Activated effector memory CD4-positive, alpha-beta T cell treated with anti-CD3 and anti-CD28 coated beads, Interleukin-2, amount 50 U/mL, for 16 hours (primary cell): ENCODE data around the gene BRD8.

Experiments
- DNase-seq: peaks from one replicate; pipeline ENCODE4 v3.0.0-alpha.2; 2020

The BRD8 gene

DNA sequence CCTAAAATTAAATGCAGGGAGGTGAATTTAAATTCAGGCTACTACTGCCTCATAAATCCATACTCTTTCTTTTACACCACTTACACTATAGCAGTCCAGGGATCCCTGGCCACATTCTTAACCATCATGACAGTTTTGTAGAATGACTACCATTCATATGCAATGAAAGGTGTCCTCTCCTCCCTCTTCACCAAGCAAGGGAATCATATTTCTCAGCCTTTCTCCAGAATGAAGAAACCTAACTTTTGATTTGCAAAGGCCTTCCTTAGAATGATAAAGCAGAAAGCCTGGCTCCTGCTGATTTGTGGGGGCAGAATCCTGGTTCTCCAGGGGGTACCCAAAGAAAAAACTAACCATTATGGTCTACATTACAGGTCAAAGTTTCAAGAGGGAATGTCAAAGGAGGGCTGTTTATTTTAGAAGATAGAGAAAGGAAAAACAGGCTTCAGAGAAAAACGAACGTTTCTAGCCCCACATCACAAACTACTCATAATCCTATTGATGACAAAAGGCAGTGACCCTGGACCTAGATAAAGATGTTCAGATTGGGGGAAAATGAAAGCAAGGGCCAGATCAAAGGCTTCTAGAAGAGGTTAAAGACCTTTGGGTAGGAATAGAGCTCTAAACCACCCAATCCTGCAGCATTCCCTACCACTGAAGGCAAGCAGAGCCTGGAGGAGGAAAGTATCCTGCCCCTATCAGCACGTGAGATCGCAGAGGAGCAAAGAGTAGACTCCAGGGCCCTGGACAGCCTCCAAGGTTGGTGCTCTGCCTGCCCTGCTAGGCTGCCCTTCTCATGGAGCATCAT is 83.1 kb downstream of the BRD8 start:
- no peak for DNase-seq

DNA sequence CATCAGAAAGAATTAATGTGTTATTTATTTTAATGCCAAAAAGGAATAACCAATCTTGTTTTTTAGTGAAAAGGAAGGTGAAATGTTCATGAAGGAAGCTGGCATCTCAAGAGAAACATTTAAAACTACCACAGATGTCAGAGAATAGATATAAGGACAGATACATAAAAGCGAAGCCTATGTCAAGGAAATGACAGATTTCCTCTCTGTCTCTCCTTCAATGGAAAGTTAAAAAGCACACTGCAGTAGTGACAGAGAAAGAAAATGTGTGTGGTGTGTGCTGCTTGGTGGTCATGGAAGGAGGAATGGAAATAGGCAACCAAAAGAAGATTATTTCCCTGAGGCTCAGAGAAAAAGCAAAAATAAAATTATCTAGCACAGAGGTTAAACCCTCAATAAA is 85.4 kb downstream of the BRD8 start:
- no peak for DNase-seq

DNA sequence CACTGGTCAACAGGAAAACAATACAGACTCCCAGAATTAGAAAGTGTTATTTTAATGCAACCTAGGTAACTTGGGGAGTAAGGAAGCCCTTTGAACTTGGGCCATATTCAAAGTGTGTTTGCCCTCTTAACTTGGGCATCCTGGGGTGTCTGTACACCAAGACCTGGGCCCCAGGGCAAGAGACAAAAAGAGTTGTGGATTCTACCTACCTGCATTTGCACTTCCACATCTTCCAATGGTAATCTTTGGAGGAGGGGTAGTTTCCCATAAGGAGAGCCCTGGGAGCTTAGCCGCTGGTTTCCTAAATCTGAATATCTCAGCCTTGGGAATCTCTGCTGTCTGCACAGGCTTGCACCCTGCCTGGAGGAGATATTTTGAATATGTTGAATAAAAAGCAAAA is 86.1 kb downstream of the BRD8 start:
- DNase-seq: no peak

DNA sequence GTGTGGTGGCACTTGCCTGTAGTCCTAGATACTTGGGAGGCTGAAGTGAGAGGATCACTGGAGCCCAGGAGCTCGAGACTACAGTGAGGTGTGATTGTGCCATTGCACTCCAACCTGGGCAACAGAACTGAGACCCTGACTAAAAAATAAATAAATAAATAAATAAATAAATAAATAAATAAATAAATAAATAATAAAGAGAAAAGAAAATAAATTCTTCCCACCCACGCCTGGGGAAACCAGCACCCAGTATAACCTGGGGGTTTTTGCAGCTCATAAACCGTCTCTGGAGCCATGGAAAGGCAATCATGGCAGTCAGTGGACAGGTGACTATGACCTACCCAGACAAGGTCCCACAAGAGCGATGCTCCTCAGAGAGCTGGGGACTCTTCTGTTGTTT is 86.7 kb downstream of the BRD8 start:
- DNase-seq: no peak
